Neutrophil (primary cell): ENCODE data around the gene CMTM8.

Experiments
- H3K27ac ChIP-seq: fragments of 200-600 bp; sonication (generic); 2 replicates; pipeline ENCODE4 v1.5.1; 2016; ENCODE audit warnings: mild to moderate bottlenecking, moderate library complexity
- H3K27me3 ChIP-seq: fragments of 200-600 bp; sonication (generic); 2 replicates; pipeline ENCODE4 v1.6.0; 2016; ENCODE audit warnings: mild to moderate bottlenecking
- H3K36me3 ChIP-seq: fragments of 200-600 bp; sonication (generic); 2 replicates; pipeline ENCODE4 v1.5.1; 2017
- H3K4me1 ChIP-seq, 2 experiments: fragments of 200-600 bp in 1 of 2; sonication (generic) in 1 of 2; 1 replicate in 1 of 2; 2 replicates in 1 of 2; pipeline versions ENCODE4 v1.5.1 to v1.6.1; 2013 to 2016; ENCODE audit warnings: low read depth in 1 of 2, low read length in 1 of 2, mild to moderate bottlenecking in 1 of 2, moderate library complexity in 1 of 2; ENCODE audit not compliant: control insufficient read depth in 1 of 2, insufficient read depth in 1 of 2
- H3K4me3 ChIP-seq, 2 experiments: fragments of 200-600 bp in 1 of 2; sonication (generic) in 1 of 2; 1 replicate in 1 of 2; 2 replicates in 1 of 2; pipeline ENCODE4 v1.5.1; 2013 to 2016; ENCODE audit warnings: low read depth in 1 of 2, low read length in 1 of 2, mild to moderate bottlenecking in 1 of 2, moderate library complexity in 1 of 2
- H3K9me3 ChIP-seq: fragments of 200-600 bp; sonication (generic); 2 replicates; pipeline ENCODE4 v1.5.1; 2016
- TF ChIP-seq, protein P1 (sequence below): fragments of 200-600 bp; sonication (generic); IDR thresholded peaks from 2 replicates; pipeline ENCODE4 v1.5.1; 2016; ENCODE audit warnings: antibody characterized with exemption

Gene CMTM8

DNA sequence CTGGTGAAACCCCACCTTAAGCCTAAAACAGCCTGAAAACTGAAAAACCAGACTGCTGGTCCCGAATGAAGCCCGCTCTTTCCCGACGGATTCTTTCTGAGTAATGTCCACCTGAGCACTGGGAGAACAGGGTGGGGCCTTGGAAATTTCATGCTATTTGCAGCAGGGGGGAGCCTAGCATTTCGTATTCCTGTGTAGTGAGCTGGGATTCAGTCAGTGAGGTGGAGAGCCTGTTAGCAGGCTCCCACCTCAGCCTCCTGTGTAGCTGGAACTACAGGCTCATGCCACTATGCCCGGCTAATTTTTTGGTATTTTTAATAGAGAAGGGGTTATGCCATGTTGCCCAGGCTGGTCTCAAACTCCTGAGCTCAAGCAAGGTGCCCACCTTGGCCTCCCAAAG is 74.7 kb downstream of the CMTM8 start:
- Histone ChIP-seq H3K4me3 (no peak overlapping the region), H3K27me3 (peaks cover 14% of the 10 kb centered on the region), H3K4me1 (no peaks in the 10 kb centered on the region), H3K27ac (no peak overlapping the region), H3K9me3 (no peaks in the 10 kb centered on the region), H3K36me3 (no peaks in the 10 kb centered on the region)
- TF ChIP-seq, protein P1, sequence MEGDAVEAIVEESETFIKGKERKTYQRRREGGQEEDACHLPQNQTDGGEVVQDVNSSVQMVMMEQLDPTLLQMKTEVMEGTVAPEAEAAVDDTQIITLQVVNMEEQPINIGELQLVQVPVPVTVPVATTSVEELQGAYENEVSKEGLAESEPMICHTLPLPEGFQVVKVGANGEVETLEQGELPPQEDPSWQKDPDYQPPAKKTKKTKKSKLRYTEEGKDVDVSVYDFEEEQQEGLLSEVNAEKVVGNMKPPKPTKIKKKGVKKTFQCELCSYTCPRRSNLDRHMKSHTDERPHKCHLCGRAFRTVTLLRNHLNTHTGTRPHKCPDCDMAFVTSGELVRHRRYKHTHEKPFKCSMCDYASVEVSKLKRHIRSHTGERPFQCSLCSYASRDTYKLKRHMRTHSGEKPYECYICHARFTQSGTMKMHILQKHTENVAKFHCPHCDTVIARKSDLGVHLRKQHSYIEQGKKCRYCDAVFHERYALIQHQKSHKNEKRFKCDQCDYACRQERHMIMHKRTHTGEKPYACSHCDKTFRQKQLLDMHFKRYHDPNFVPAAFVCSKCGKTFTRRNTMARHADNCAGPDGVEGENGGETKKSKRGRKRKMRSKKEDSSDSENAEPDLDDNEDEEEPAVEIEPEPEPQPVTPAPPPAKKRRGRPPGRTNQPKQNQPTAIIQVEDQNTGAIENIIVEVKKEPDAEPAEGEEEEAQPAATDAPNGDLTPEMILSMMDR = no peak

DNA sequence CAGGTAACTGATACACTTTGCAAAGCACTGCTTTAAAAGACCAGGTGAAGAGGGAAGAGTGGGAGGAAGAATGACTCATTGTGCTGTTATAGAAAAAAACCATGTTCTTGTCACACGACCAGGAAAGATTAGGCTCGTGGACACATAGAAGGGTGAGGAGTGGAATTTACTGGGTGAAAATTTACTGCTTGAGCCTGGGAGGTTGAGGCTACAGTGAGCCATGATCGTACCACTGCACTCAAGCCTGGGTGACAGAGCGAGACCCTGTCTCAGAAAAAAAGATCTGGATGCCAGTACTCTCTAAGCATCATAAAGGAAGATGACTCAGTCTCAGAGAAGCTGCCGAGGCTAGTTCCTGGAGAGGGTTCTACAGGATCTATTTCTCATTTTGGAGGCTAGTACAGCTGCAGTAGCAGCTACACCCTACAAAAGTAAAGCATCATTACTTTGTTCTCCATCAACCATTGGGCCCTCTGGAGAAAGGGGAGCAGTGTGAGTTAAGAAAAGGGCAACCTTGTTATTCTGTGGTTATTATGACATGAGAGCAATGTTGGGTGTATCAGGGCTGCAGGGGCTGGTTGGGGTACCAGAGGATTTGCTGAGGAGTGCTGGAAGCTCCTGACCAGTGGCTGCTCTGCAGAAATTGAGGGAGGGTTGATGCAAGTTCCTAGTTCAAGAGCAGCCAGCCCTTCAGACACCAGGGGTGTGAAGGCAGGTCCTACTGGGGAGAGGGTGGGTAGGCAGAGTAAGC is 75.4 kb downstream of the CMTM8 start:
- H3K4me1 ChIP-seq = no peaks in the 10 kb centered on the region
- no peaks in the 10 kb centered on the region for H3K9me3 ChIP-seq
- H3K4me3 ChIP-seq = no peak overlapping the region
- peaks cover 14% of the 10 kb centered on the region for H3K27me3 ChIP-seq
- TF ChIP-seq, protein P1 = no peak
- no peaks in the 10 kb centered on the region for H3K36me3 ChIP-seq
- H3K27ac ChIP-seq = no peak overlapping the region

DNA sequence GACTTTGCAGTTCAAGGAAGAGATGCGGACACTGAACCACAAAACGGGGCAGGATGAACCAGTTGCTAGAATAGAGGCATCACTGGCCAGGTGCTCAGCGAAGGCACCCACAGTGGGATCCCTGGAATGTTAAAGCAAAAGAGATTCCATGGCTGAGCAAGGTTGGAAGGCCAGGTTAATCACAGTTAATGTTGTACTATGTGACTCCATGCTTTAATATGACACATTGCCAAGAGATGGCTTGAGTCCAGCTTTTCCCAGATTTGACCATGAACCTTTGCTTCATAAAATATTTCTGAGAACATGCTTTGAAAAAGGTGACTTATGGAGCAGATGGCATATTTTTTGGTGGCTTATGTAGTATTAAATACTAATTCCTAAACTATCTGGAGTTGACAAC is 77.0 kb downstream of the CMTM8 start:
- Histone ChIP-seq H3K27me3 (peaks cover 24% of the 10 kb centered on the region), H3K4me1 (no peaks in the 10 kb centered on the region), H3K4me3 (no peak overlapping the region), H3K27ac (no peak overlapping the region), H3K9me3 (no peaks in the 10 kb centered on the region), H3K36me3 (no peaks in the 10 kb centered on the region)
- TF ChIP-seq, protein P1 = no peak

DNA sequence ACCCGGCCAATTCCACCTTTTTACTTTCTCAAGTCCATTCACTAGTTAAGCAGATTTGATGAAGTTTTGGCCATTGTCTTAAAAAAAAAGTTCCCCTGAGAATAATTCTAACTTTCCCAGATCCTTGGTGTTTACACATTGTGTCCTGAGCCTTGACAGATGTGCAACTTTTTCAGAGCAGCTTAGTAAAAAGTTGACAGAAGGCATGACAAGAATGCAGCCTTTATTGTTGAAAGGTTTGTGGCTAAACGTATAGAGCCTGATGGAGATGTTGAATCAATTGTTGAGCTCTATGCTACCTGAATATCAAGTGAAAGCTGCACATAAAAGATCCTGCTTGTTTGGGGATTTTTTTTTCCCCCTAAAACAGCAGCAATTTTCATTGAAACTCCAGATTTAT is 77.8 kb downstream of the CMTM8 start:
- no peaks in the 10 kb centered on the region for H3K4me1 ChIP-seq
- TF ChIP-seq, protein P1 = no peak

DNA sequence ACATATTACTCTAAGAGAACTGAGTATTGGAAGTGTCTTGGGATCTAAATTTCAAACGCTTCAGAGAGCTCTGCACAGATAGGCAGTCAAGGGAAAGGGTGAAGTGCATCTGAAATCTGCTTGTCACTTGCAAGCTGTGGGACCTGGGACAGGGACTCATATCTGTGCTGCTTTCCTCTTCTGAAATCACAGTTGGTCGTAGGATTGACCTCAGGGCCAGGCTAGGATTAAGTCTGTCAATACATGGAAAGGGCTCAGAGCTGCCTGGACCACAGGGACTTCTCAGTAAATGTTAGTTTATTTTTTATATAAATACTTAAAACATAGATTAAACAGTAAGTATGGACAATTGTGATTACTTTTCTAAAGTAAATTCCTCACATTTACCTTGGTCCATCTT is 78.5 kb downstream of the CMTM8 start:
- Histone ChIP-seq H3K4me3 (no peak overlapping the region), H3K9me3 (no peaks in the 10 kb centered on the region), H3K36me3 (no peaks in the 10 kb centered on the region), H3K27ac (no peak overlapping the region), H3K27me3 (peaks cover 40% of the 10 kb centered on the region), H3K4me1 (no peaks in the 10 kb centered on the region)
- TF ChIP-seq, protein P1 = no peak

More for the DNA sequence above, 77.8 kb downstream of the CMTM8 start:
- H3K36me3 ChIP-seq = no peaks in the 10 kb centered on the region
- H3K27ac ChIP-seq = no peak overlapping the region
- peaks cover 33% of the 10 kb centered on the region for H3K27me3 ChIP-seq
- no peak overlapping the region for H3K4me3 ChIP-seq
- H3K9me3 ChIP-seq = no peaks in the 10 kb centered on the region
